GM12892 (cell line): ENCODE data around the gene RPS16.

Source experiments
- POLR2A ChIP-seq: IDR thresholded peaks from 2 replicates; pipeline ENCODE4 v1.6.1; 2011; ENCODE audit warnings: low read depth, low read length, control low read depth
- POLR2AphosphoS5 ChIP-seq: IDR thresholded peaks from 2 replicates; pipeline ENCODE4 v1.6.1; 2011; ENCODE audit warnings: low read depth, low read length, control low read depth
- TAF1 ChIP-seq: IDR thresholded peaks from 2 replicates; pipeline ENCODE4 v1.6.1; 2011; ENCODE audit warnings: low read depth, mild to moderate bottlenecking, control low read depth, low read length, borderline replicate concordance

GRCh38 chr19:39434123-39435076, 1.3 kb downstream of the RPS16 start:
- TF ChIP-seq POLR2AphosphoS5 (no peak), TAF1 (no peak), POLR2A (peak; percentile 13; the same call in 1 of the 2 replicates)
